Heart right ventricle (tissue), 16 donors: Measurements from ENCODE around the gene AIP. TPM values are rescaled to one million over a fixed set of nuclear protein-coding genes. Genes with fewer than 3 reads are reported as not detected.
"Not testable (repeated sequence)": the region's sequence is repeated elsewhere in the genome, so short reads cannot be mapped to it uniquely, and the experiment has no call there.

Experiments used
- ATAC-seq, 8 donors: fragments of 200-7000 bp; cut with Tn5 transposase; one replicate each; pipeline ENCODE4 v1.9.1; 2020; ENCODE audit warnings: mild to moderate bottlenecking in 8 of 8, moderate library complexity in 8 of 8, moderate number of reproducible peaks in 1 of 8
- DNase-seq, 2 donors: peaks; one replicate each; pipeline ENCODE4 v3.0.0-alpha.2; 2020
- H3K27ac ChIP-seq, 10 donors: fragments of 200-600 bp; sonication (generic) in 2 of 10; one replicate each; pipeline versions ENCODE4 v1.5.0 to v1.8.0; 2020 to 2022; ENCODE audit warnings: mild to moderate bottlenecking in 3 of 10
- H3K27me3 ChIP-seq, 7 donors: fragments of 200-600 bp; one replicate each; pipeline ENCODE4 v1.8.0; 2021 to 2022; ENCODE audit warnings: mild to moderate bottlenecking in 2 of 7
- H3K36me3 ChIP-seq, 9 donors: fragments of 200-600 bp; sonication (generic) in 1 of 9; one replicate each; pipeline versions ENCODE4 v1.5.0 to v1.8.0; 2020 to 2022; ENCODE audit warnings: mild to moderate bottlenecking in 2 of 9
- H3K4me1 ChIP-seq, 9 donors: fragments of 200-600 bp; sonication (generic) in 1 of 9; one replicate each; pipeline versions ENCODE4 v1.5.0 to v1.8.0; 2020 to 2022; ENCODE audit warnings: mild to moderate bottlenecking in 4 of 9
- H3K4me3 ChIP-seq, 10 donors: fragments of 200-600 bp; sonication (generic) in 2 of 10; one replicate each; pipeline versions ENCODE4 v1.5.0 to v1.8.0; 2020 to 2022; ENCODE audit warnings: mild to moderate bottlenecking in 7 of 10, moderate library complexity in 2 of 10
- H3K9me3 ChIP-seq, 11 donors: fragments of 200-600 bp in 10 of 11; sonication (generic) in 2 of 11; one replicate each; pipeline versions ENCODE4 v1.5.0 to v1.8.0; 2013 to 2022; ENCODE audit warnings: mild to moderate bottlenecking in 2 of 11, control low read depth in 1 of 11, moderate library complexity in 1 of 11
- WGBS, 2 donors: extraction: QIAGEN DNeasy Blood & Tissue Kit; methylation state at CpG; one replicate each; pipeline ENCODE4 v1.1.7; 2013; ENCODE audit warnings: inconsistent platforms in 1 of 2; 5-methylcytosine and 5-hydroxymethylcytosine counted together
- intact Hi-C, 10 donors: fragments of 100-400 bp; cut with DNase I; formaldehyde crosslinking; loops; one replicate each; pipeline versions ENCODE4 v1.11.1 to v1.14.2; 2022
- polyA plus RNA-seq, 2 donors: library from polyadenylated mRNA; stranded (reverse); fragments of 200-250 nt; gene quantifications; one replicate each; pipeline ENCODE4 v1.2.3, GENCODE V29; 2013
- total RNA-seq, 10 donors: library from RNA; stranded (reverse); fragmentation: NEBNext Ultra II Directional in 3 of 10; extraction: Animal tissue kit (Norgen Biotek cat#: 25700) in 3 of 10; gene quantifications; one replicate each; pipeline versions ENCODE4 v1.2.1 to v1.2.4, GENCODE V29; 2021 to 2023
- TF ChIP-seq, protein P1 (sequence below), 9 donors: fragments of 200-600 bp; sonication (generic) in 2 of 9; IDR thresholded peaks; one replicate each; pipeline versions ENCODE4 v1.5.0 to v1.8.0; 2021 to 2022; ENCODE audit warnings: antibody characterized with exemption in 9 of 9, mild to moderate bottlenecking in 5 of 9, moderate library complexity in 1 of 9
- donor health status: Arrhythmogenic right ventricular cardiomyopathy.
- donor health status: ischemic (EF 13 %, LVEDD 7.1; RV severe dilation, severe dysfunction).
- donor health status: healthy with polysubstance abuse.
- donor health status: DM: no; HTN: yes; CAD: no.
- donor health status: DM: no; HTN: no; CAD: no.
- donor health status: ischemic (EF 25% LVEDD 6.9; RV normal size, moderate dysfunction).
- donor health status: ischemic (EF 25% LVEDD 5.7; RV mildly dilated, moderate dysfunction).
- donor health status: healthy.
- donor health status: DM: yes; HTN: yes; CAD: no.
- donor health status: Ischemic cardiomyopathy.
- donor health status: ischemic (EF 35%, LVEDD 5.7; RV mildly dilated, moderate dysfunction).
- donor health status: nonischemic (EF 11% LVEDD 7.7; RV severe dilation, severe dysfunction).
- donor health status: DM: yes; HTN: yes; CAD: no.
- donor health status: PGD.
- donor health status: ischemic (EF 29% LVEDD 5.4; RV normal size, mild dysfunction).
- donor health status: nonischemic (EF 23%, LVEDD 6.1; RV moderate dilation, normal function).

AIP gene
- total and polyA plus RNA-seq, 12 donors: 37.5 to 104 (median 52.3) TPM

- peaks cover 16 to 42% (median 35%) of the 10 kb centered on the region in 9 donors for H3K4me1 ChIP-seq
- DNase-seq (peak; percentile 99), ATAC-seq (peak; percentile 54 to 73 (median 68))
- H3K4me3 ChIP-seq: peak overlapping the region; percentile 45 to 97 (median 78)
- H3K27me3 ChIP-seq: peaks cover 0 to 9% (median 0%) of the 10 kb centered on the region in 7 donors
- H3K27ac ChIP-seq: peak overlapping the region; percentile 96 to 100 (median 98)
- peaks cover 0 to 9% (median 0%) of the 10 kb centered on the region in 9 donors for H3K36me3 ChIP-seq
- intact Hi-C loops: loop anchor here in 7 of 10 donors (1.0 to 10.0 kb wide), 10 partner anchors 39 to 156 kb away; partner anchors contain the start of genes PPP1CA (in 4 of the 7), TBC1D10C (in 4 of the 7), POLD4 (in 3 of the 7) and GSTP1 (in 2 of the 7)
- TF ChIP-seq, protein P1, sequence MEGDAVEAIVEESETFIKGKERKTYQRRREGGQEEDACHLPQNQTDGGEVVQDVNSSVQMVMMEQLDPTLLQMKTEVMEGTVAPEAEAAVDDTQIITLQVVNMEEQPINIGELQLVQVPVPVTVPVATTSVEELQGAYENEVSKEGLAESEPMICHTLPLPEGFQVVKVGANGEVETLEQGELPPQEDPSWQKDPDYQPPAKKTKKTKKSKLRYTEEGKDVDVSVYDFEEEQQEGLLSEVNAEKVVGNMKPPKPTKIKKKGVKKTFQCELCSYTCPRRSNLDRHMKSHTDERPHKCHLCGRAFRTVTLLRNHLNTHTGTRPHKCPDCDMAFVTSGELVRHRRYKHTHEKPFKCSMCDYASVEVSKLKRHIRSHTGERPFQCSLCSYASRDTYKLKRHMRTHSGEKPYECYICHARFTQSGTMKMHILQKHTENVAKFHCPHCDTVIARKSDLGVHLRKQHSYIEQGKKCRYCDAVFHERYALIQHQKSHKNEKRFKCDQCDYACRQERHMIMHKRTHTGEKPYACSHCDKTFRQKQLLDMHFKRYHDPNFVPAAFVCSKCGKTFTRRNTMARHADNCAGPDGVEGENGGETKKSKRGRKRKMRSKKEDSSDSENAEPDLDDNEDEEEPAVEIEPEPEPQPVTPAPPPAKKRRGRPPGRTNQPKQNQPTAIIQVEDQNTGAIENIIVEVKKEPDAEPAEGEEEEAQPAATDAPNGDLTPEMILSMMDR (IDR thresholded peaks at IDR 0.05): no peak
- 1% methylated on average over 57 of the region's 57 CpGs for WGBS, 2 donors
- H3K9me3 ChIP-seq: no peaks in the 10 kb centered on the region
Measured at GRCh38 chr11:67508486-67509121, 25.8 kb downstream of the AIP start.

DNA sequence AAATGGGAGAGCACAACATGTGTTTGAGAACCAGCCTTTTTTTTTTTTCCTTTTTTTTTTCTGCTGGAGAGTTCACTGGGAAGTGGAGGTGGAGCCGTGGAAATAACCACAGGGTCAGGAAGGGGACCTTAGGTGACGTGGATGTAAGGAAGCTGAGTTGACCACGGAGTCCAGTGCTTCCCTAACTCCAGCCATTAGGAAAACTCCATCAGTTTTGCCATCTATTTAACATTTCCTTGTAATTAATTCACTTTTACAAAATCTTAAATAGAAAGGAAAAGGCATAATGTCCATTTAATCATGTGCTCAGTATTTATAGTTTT lies 27.2 kb downstream of the AIP start:
- H3K36me3 ChIP-seq: peaks cover 0 to 9% (median 0%) of the 10 kb centered on the region in 9 donors
- H3K4me3 ChIP-seq: no peak overlapping the region
- WGBS, 2 donors: 48 to 54% methylated on average over 3 of the region's 3 CpGs
- H3K27ac ChIP-seq: no peak overlapping the region
- H3K4me1 ChIP-seq: peaks cover 11 to 33% (median 28%) of the 10 kb centered on the region in 9 donors
- no peaks in the 10 kb centered on the region for H3K9me3 ChIP-seq
- TF ChIP-seq, protein P1 (IDR thresholded peaks at IDR 0.05): no peak
- peaks cover 0 to 15% (median 0%) of the 10 kb centered on the region in 7 donors for H3K27me3 ChIP-seq
- no peak for ATAC-seq
- DNase-seq: no peak
- intact Hi-C loops: no loop called here

- H3K36me3 ChIP-seq, ATAC-seq, H3K27ac ChIP-seq, H3K4me3 ChIP-seq, intact Hi-C loops, DNase-seq, H3K9me3 ChIP-seq: not testable (repeated sequence)
- Histone ChIP-seq H3K27me3 (peaks cover 0 to 15% (median 0%) of the 10 kb centered on the region in 7 donors), H3K4me1 (peaks cover 5 to 20% (median 14%) of the 10 kb centered on the region in 9 donors)
- WGBS, 2 donors: 90 to 92% methylated on average over 4 of the region's 4 CpGs
Measured at GRCh38 chr11:67511558-67511957, 28.7 kb downstream of the AIP start.

DNA sequence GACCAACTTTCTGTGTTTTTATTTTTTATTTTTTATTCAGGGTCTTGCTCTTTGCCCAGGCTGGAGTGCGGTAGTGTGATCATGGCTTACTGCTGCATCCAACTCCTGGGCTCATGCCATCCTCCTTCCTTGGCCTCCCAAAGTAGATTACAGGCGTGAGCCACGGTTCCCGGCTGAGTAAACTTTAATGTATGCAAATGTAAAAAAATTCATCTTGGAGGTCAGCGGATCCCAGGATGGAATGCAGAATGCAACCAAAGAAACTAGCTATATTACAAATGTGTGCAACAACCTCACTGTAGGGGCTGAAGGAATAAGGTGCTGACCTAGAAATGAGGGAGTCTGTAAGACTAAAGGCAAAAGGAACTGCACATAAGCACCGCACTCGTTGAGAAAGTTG lies 31.3 kb downstream of the AIP start:
- WGBS, 2 donors: 79 to 83% methylated on average over 7 of the region's 7 CpGs
- intact Hi-C loops: no loop called here
- ATAC-seq: no peak
- H3K27ac ChIP-seq: no peak overlapping the region
- H3K4me3 ChIP-seq: no peak overlapping the region
- no peaks in the 10 kb centered on the region for H3K9me3 ChIP-seq
- TF ChIP-seq, protein P1 (IDR thresholded peaks at IDR 0.05): no peak
- peaks cover 0 to 15% (median 0%) of the 10 kb centered on the region in 7 donors for H3K27me3 ChIP-seq
- H3K4me1 ChIP-seq: peaks cover 0 to 2% (median under 1%) of the 10 kb centered on the region in 9 donors
- no peak for DNase-seq
- no peaks in the 10 kb centered on the region for H3K36me3 ChIP-seq

DNA sequence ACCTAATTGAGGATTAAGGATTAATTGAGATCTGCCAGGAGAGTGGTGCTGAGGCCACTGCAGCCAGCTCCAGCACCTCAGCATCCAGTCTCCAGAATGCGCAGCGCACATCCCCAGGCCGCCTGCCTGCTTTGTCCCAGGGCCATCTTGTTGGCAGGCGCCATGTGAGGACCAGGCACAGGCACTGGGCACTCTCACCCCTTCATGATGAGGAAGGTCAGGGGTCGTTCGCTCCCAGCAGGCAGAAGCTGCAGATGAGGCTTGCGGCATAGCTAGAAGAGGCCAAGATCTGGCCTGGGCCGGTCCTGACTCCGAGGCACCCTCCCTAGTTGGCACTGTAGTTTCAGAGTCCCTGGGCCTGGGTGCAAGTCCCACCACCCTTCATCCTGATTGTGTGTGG lies 34.0 kb downstream of the AIP start:
- Histone ChIP-seq H3K36me3 (no peaks in the 10 kb centered on the region), H3K4me1 (no peaks in the 10 kb centered on the region), H3K27ac (no peak overlapping the region), H3K9me3 (no peaks in the 10 kb centered on the region), H3K4me3 (no peak overlapping the region), H3K27me3 (peaks cover 0 to 15% (median 0%) of the 10 kb centered on the region in 7 donors)
- TF ChIP-seq, protein P1 (IDR thresholded peaks at IDR 0.05): no peak
- ATAC-seq: no peak
- intact Hi-C loops: no loop called here
- 92% methylated on average over 9 of the region's 9 CpGs for whole genome bisulfite sequencing, 2 donors
- DNase-seq: no peak
